IPS-18c (cell line): Measurements from ENCODE around the gene POLD2.

ENCODE experiments used
- H3K4me3 ChIP-seq: 2 replicates; pipeline ENCODE4 v1.7.0; 2013; ENCODE audit warnings: low read depth, mild to moderate bottlenecking, low read length, moderate library complexity; ENCODE audit not compliant: insufficient read depth
- H3K9me3 ChIP-seq: one replicate; pipeline ENCODE4 v1.6.1; 2013; ENCODE audit warnings: mild to moderate bottlenecking, low read length, moderate library complexity; ENCODE audit not compliant: control insufficient read depth, insufficient read depth

POLD2 gene

GRCh38 chr7:44124822-44125202, 1.5 kb upstream of the POLD2 start:
- Histone ChIP-seq H3K4me3 (no peak overlapping the region), H3K9me3 (no peaks in the 10 kb centered on the region)

- Histone ChIP-seq H3K4me3 (peak overlapping the region; percentile 96), H3K9me3 (no peaks in the 10 kb centered on the region)
These were observed 819 bp downstream of the POLD2 start for GRCh38 chr7:44122529-44122928.

- no peaks in the 10 kb centered on the region for H3K9me3 ChIP-seq
- H3K4me3 ChIP-seq = no peak overlapping the region
These were observed 1.5 kb downstream of the POLD2 start for GRCh38 chr7:44121761-44122420.

- no peaks in the 10 kb centered on the region for H3K9me3 ChIP-seq
- no peak overlapping the region for H3K4me3 ChIP-seq
These were observed 3.0 kb downstream of the POLD2 start for GRCh38 chr7:44120395-44120794.

GRCh38 chr7:44119829-44120380, 3.4 kb downstream of the POLD2 start:
- no peaks in the 10 kb centered on the region for H3K9me3 ChIP-seq
- no peak overlapping the region for H3K4me3 ChIP-seq

- no peaks in the 10 kb centered on the region for H3K9me3 ChIP-seq
- no peak overlapping the region for H3K4me3 ChIP-seq
These were observed 5.4 kb downstream of the POLD2 start for GRCh38 chr7:44117801-44118429.

- no peaks in the 10 kb centered on the region for H3K9me3 ChIP-seq
- H3K4me3 ChIP-seq = no peak overlapping the region
These were observed 6.3 kb downstream of the POLD2 start for GRCh38 chr7:44116789-44117666.

- Histone ChIP-seq H3K9me3 (no peaks in the 10 kb centered on the region), H3K4me3 (no peak overlapping the region)
These were observed 7.1 kb downstream of the POLD2 start for GRCh38 chr7:44116087-44116788.

GRCh38 chr7:44114586-44115310, 8.6 kb downstream of the POLD2 start:
- H3K9me3 ChIP-seq = no peaks in the 10 kb centered on the region
- H3K4me3 ChIP-seq = no peak overlapping the region

GRCh38 chr7:44113764-44114354, 9.5 kb downstream of the POLD2 start:
- H3K4me3 ChIP-seq = no peak overlapping the region

GRCh38 chr7:44112997-44113763, 10.2 kb downstream of the POLD2 start:
- no peak overlapping the region for H3K4me3 ChIP-seq

More at GRCh38 chr7:44113764-44114354, 9.5 kb downstream of the POLD2 start:
- H3K9me3 ChIP-seq = no peaks in the 10 kb centered on the region

GRCh38 chr7:44112231-44112996, 10.9 kb downstream of the POLD2 start:
- no peak overlapping the region for H3K4me3 ChIP-seq
- no peaks in the 10 kb centered on the region for H3K9me3 ChIP-seq

More at GRCh38 chr7:44112997-44113763, 10.2 kb downstream of the POLD2 start:
- H3K9me3 ChIP-seq = no peaks in the 10 kb centered on the region

GRCh38 chr7:44111761-44112160, 11.6 kb downstream of the POLD2 start:
- H3K4me3 ChIP-seq = no peak overlapping the region
- H3K9me3 ChIP-seq = no peaks in the 10 kb centered on the region

- H3K4me3 ChIP-seq = no peak overlapping the region
These were observed 12.4 kb downstream of the POLD2 start for GRCh38 chr7:44110719-44111635.

More at GRCh38 chr7:44110719-44111635, 12.4 kb downstream of the POLD2 start:
- H3K9me3 ChIP-seq = no peaks in the 10 kb centered on the region
